IPS-20b (cell line): ENCODE data around the gene HSPA9.
A peak's percentile ranks its signal among the peaks of the same experiment; 100 is the strongest.

Experiments used
- H3K27ac ChIP-seq: one replicate; pipeline ENCODE4 v1.5.1; 2013; ENCODE audit warnings: low read length
- H3K27me3 ChIP-seq: 2 replicates; pipeline ENCODE4 v1.6.1; 2013; ENCODE audit warnings: mild to moderate bottlenecking, low read length, inconsistent platforms; ENCODE audit not compliant: insufficient read depth
- H3K36me3 ChIP-seq: 2 replicates; pipeline ENCODE4 v1.6.1; 2013; ENCODE audit warnings: low read depth, mild to moderate bottlenecking, inconsistent platforms, low read length, moderate library complexity; ENCODE audit not compliant: insufficient read depth
- H3K4me1 ChIP-seq: 2 replicates; pipeline ENCODE4 v1.6.1; 2013; ENCODE audit warnings: mild to moderate bottlenecking, control low read depth, inconsistent platforms, low read length, moderate library complexity; ENCODE audit not compliant: insufficient read depth
- H3K4me3 ChIP-seq: 2 replicates; pipeline ENCODE4 v1.5.1; 2013; ENCODE audit warnings: mild to moderate bottlenecking, low read length, inconsistent platforms
- H3K9ac ChIP-seq: 2 replicates; pipeline ENCODE4 v1.6.1; 2013; ENCODE audit warnings: low read depth, mild to moderate bottlenecking, inconsistent platforms, low read length, moderate library complexity
- H3K9me3 ChIP-seq: 2 replicates; pipeline ENCODE4 v1.6.1; 2013; ENCODE audit warnings: mild to moderate bottlenecking, low read depth, low read length, inconsistent platforms; ENCODE audit not compliant: insufficient read depth

HSPA9 gene

GRCh38 chr5:138575194-138576015 lies at the start of gene HSPA9:
TSS of gene HSPA9 (minus strand) at chr5:138575401. CDS start at chr5:138575318, 83 bp downstream.
- peak within 1 kb of the TSS; percentile 97 for H3K27ac ChIP-seq
- H3K4me1 ChIP-seq, result peaks cover 6% of the 10 kb centered on the region; the same call in 1 of the 2 replicates
- H3K4me3 ChIP-seq, result peak within 1 kb of the TSS; percentile 85
- no peaks in the 10 kb centered on the region for H3K27me3 ChIP-seq
- peaks cover 39% of the 10 kb centered on the region for H3K36me3 ChIP-seq
- H3K9me3 ChIP-seq, result no peaks in the 10 kb centered on the region
- H3K9ac ChIP-seq, result peak within 1 kb of the TSS; percentile 97

GRCh38 chr5:138623053-138623452 lies 47.9 kb upstream of the HSPA9 start:
- Histone ChIP-seq H3K4me1 (no peaks in the 10 kb centered on the region; the same call in 1 of the 2 replicates), H3K27me3 (no peaks in the 10 kb centered on the region), H3K4me3 (no peak overlapping the region), H3K9ac (no peak overlapping the region), H3K9me3 (no peaks in the 10 kb centered on the region), H3K36me3 (no peaks in the 10 kb centered on the region), H3K27ac (no peak overlapping the region)

- Histone ChIP-seq H3K27ac (no peak overlapping the region), H3K27me3 (no peaks in the 10 kb centered on the region), H3K4me1 (no peaks in the 10 kb centered on the region; the same call in 1 of the 2 replicates), H3K4me3 (no peak overlapping the region), H3K36me3 (no peaks in the 10 kb centered on the region), H3K9me3 (no peaks in the 10 kb centered on the region), H3K9ac (no peak overlapping the region)
These were observed 46.9 kb upstream of the HSPA9 start for GRCh38 chr5:138622051-138622450.

GRCh38 chr5:138620663-138621224 lies 45.5 kb upstream of the HSPA9 start:
- H3K4me1 ChIP-seq, result no peaks in the 10 kb centered on the region; the same call in 1 of the 2 replicates
- no peaks in the 10 kb centered on the region for H3K27me3 ChIP-seq
- H3K9ac ChIP-seq, result no peak overlapping the region
- no peaks in the 10 kb centered on the region for H3K36me3 ChIP-seq
- H3K4me3 ChIP-seq, result no peak overlapping the region
- no peak overlapping the region for H3K27ac ChIP-seq
- no peaks in the 10 kb centered on the region for H3K9me3 ChIP-seq

GRCh38 chr5:138616508-138616907 lies 41.3 kb upstream of the HSPA9 start:
- Histone ChIP-seq H3K4me3 (no peak overlapping the region), H3K27ac (no peak overlapping the region), H3K36me3 (no peaks in the 10 kb centered on the region), H3K27me3 (no peaks in the 10 kb centered on the region), H3K9ac (no peak overlapping the region), H3K9me3 (no peaks in the 10 kb centered on the region), H3K4me1 (no peaks in the 10 kb centered on the region)

GRCh38 chr5:138615461-138615860 lies 40.3 kb upstream of the HSPA9 start:
- H3K9me3 ChIP-seq, result no peaks in the 10 kb centered on the region
- no peak overlapping the region for H3K27ac ChIP-seq
- H3K9ac ChIP-seq, result no peak overlapping the region
- no peaks in the 10 kb centered on the region for H3K27me3 ChIP-seq
- H3K36me3 ChIP-seq, result no peaks in the 10 kb centered on the region
- H3K4me3 ChIP-seq, result no peak overlapping the region
- peaks cover 6% of the 10 kb centered on the region; the same call in 1 of the 2 replicates for H3K4me1 ChIP-seq

- Histone ChIP-seq H3K36me3 (no peaks in the 10 kb centered on the region), H3K9ac (peak overlapping the region; percentile 67), H3K27me3 (no peaks in the 10 kb centered on the region), H3K9me3 (no peaks in the 10 kb centered on the region), H3K4me3 (peak overlapping the region; percentile 67), H3K27ac (no peak overlapping the region), H3K4me1 (peaks cover 10% of the 10 kb centered on the region; the same call in 1 of the 2 replicates)
These were observed 36.5 kb upstream of the HSPA9 start for GRCh38 chr5:138611678-138612218.

- Histone ChIP-seq H3K36me3 (no peaks in the 10 kb centered on the region), H3K4me1 (peaks cover 10% of the 10 kb centered on the region; the same call in 1 of the 2 replicates), H3K27ac (peak overlapping the region; percentile 3), H3K9ac (peak overlapping the region; percentile 67), H3K9me3 (no peaks in the 10 kb centered on the region), H3K27me3 (no peaks in the 10 kb centered on the region), H3K4me3 (peak overlapping the region; percentile 67)
These were observed 35.9 kb upstream of the HSPA9 start for GRCh38 chr5:138610918-138611677.

GRCh38 chr5:138610415-138610917 lies 35.3 kb upstream of the HSPA9 start:
- Histone ChIP-seq H3K36me3 (no peaks in the 10 kb centered on the region), H3K27me3 (no peaks in the 10 kb centered on the region), H3K4me3 (peak overlapping the region; percentile 67), H3K27ac (no peak overlapping the region), H3K9ac (peak overlapping the region; percentile 67; the same call in 1 of the 2 replicates), H3K9me3 (no peaks in the 10 kb centered on the region), H3K4me1 (peaks cover 10% of the 10 kb centered on the region; the same call in 1 of the 2 replicates)

GRCh38 chr5:138606378-138607064 lies 31.3 kb upstream of the HSPA9 start:
- H3K27me3 ChIP-seq, result no peaks in the 10 kb centered on the region
- H3K36me3 ChIP-seq, result no peaks in the 10 kb centered on the region
- no peak overlapping the region for H3K4me3 ChIP-seq
- H3K4me1 ChIP-seq, result peaks cover 10% of the 10 kb centered on the region; the same call in 1 of the 2 replicates
- H3K27ac ChIP-seq, result no peak overlapping the region
- H3K9me3 ChIP-seq, result no peaks in the 10 kb centered on the region
- H3K9ac ChIP-seq, result no peak overlapping the region
